ENCODE data around the gene SESTD1.
"Not testable (repeated sequence)": the region's sequence is repeated elsewhere in the genome, so short reads cannot be mapped to it uniquely, and the experiment has no call there.

DNA sequence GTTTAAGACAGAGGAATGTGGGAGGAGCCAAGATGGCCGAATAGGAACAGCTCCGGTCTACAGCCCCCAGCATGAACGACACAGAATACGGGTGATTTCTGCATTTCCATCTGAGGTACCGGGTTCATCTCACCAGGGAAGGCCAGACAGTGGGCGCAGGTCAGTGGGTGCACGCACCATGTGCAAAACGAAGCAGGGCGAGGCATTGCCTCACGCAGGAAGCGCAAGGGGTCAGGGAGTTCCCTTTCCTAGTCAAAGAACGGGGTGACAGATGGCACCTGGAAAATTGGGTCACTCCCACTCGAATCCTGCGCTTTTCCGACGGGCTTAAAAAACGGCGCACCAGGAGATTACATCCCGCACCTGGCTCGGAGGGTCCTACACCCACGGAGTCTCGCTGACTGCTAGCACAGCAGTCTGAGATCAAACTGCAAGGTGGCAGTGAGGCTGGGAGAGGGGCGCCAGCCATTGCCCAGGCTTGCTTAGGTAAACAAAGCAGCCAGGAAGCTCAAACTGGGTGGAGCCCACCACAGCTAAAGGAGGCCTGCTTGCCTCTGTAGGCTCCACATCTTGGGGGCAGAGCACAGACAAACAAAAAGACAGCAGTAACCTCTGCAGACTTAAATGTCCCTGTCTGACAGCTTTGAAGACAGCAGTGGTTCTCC lies 68.6 kb downstream of the SESTD1 start:
- TF ChIP-seq, protein P1, sequence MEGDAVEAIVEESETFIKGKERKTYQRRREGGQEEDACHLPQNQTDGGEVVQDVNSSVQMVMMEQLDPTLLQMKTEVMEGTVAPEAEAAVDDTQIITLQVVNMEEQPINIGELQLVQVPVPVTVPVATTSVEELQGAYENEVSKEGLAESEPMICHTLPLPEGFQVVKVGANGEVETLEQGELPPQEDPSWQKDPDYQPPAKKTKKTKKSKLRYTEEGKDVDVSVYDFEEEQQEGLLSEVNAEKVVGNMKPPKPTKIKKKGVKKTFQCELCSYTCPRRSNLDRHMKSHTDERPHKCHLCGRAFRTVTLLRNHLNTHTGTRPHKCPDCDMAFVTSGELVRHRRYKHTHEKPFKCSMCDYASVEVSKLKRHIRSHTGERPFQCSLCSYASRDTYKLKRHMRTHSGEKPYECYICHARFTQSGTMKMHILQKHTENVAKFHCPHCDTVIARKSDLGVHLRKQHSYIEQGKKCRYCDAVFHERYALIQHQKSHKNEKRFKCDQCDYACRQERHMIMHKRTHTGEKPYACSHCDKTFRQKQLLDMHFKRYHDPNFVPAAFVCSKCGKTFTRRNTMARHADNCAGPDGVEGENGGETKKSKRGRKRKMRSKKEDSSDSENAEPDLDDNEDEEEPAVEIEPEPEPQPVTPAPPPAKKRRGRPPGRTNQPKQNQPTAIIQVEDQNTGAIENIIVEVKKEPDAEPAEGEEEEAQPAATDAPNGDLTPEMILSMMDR (IDR thresholded peaks at IDR 0.05), result not testable (repeated sequence)
- TF ChIP-seq POLR2A, POLR2AphosphoS5 (IDR thresholded peaks at IDR 0.05): not testable (repeated sequence)

All from prostate gland (tissue), 2 donors.